ENCODE results near the gene LYPD6. TPM values are rescaled to one million over a fixed set of nuclear protein-coding genes. Genes with fewer than 3 reads are reported as not detected.

Gene LYPD6
- total and polyA plus RNA-seq, 11 donors, result 0.04 to 0.72 (median 0.12) TPM; not detected in 1

- intact Hi-C loops (cut with DNase I), result no loop called here
These were observed 152.7 kb downstream of the LYPD6 start for GRCh38 chr2:149483004-149483605.

GRCh38 chr2:149486664-149487063 lies 156.3 kb downstream of the LYPD6 start:
- Histone ChIP-seq H3K36me3 (no peaks in the 10 kb centered on the region), H3K9me3 (no peaks in the 10 kb centered on the region), H3K27ac (no peak overlapping the region), H3K4me3 (no peak overlapping the region), H3K27me3 (peaks cover 0 to 14% (median 0%) of the 10 kb centered on the region in 9 donors), H3K4me1 (no peaks in the 10 kb centered on the region)
- no peak for DNase-seq
- TF ChIP-seq POLR2A (IDR thresholded peaks at IDR 0.05), result no peak
- TF ChIP-seq, protein P1, sequence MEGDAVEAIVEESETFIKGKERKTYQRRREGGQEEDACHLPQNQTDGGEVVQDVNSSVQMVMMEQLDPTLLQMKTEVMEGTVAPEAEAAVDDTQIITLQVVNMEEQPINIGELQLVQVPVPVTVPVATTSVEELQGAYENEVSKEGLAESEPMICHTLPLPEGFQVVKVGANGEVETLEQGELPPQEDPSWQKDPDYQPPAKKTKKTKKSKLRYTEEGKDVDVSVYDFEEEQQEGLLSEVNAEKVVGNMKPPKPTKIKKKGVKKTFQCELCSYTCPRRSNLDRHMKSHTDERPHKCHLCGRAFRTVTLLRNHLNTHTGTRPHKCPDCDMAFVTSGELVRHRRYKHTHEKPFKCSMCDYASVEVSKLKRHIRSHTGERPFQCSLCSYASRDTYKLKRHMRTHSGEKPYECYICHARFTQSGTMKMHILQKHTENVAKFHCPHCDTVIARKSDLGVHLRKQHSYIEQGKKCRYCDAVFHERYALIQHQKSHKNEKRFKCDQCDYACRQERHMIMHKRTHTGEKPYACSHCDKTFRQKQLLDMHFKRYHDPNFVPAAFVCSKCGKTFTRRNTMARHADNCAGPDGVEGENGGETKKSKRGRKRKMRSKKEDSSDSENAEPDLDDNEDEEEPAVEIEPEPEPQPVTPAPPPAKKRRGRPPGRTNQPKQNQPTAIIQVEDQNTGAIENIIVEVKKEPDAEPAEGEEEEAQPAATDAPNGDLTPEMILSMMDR (IDR thresholded peaks at IDR 0.05), result no peak
- ATAC-seq, result no peak
- intact Hi-C loops (cut with DNase I), result no loop called here
- 79 to 83% (median 82%) methylated on average over 3 of the region's 3 CpGs for WGBS, 4 donors

More at GRCh38 chr2:149483004-149483605, 152.7 kb downstream of the LYPD6 start:
- no peak overlapping the region for H3K27ac ChIP-seq
- no peaks in the 10 kb centered on the region for H3K9me3 ChIP-seq
- H3K36me3 ChIP-seq, result no peaks in the 10 kb centered on the region
- no peaks in the 10 kb centered on the region for H3K4me1 ChIP-seq
- DNase-seq, result no peak
- peaks cover 0 to 14% (median 0%) of the 10 kb centered on the region in 9 donors for H3K27me3 ChIP-seq
- TF ChIP-seq POLR2A (IDR thresholded peaks at IDR 0.05), result no peak
- TF ChIP-seq, protein P1 (IDR thresholded peaks at IDR 0.05), result no peak
- WGBS, 4 donors, result 47 to 54% (median 51%) methylated on average over 4 of the region's 4 CpGs
- ATAC-seq, result no peak
- H3K4me3 ChIP-seq, result no peak overlapping the region

DNA sequence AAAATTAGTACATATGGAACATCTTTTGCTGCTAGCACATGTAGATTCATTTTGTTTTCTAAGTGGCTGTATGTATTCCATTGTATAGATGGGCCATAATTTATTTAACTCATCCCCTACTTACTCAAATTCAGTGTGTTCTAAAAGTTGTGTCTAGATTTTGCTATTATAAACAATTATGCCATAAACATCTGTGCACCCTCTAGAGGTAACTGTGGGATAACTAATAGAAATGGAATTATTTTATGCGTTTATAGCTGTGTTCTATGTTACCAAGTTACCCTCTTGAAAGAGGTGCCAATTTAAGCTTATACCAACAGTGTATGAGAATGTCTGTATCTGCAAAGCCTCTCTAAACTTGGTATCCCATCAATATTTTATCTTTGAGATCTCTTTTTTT lies 156.8 kb downstream of the LYPD6 start:
- intact Hi-C loops (cut with DNase I), result no loop called here
- Histone ChIP-seq H3K27me3 (peaks cover 0 to 12% (median 0%) of the 10 kb centered on the region in 9 donors), H3K4me3 (no peak overlapping the region), H3K36me3 (no peaks in the 10 kb centered on the region), H3K27ac (no peak overlapping the region), H3K4me1 (no peaks in the 10 kb centered on the region), H3K9me3 (no peaks in the 10 kb centered on the region)
- DNase-seq (no peak), ATAC-seq (no peak)
- no peak for TF ChIP-seq POLR2A (IDR thresholded peaks at IDR 0.05)
- WGBS, 4 donors, result 65 to 83% (median 78%) methylated on average over 1 of the region's 1 CpG

DNA sequence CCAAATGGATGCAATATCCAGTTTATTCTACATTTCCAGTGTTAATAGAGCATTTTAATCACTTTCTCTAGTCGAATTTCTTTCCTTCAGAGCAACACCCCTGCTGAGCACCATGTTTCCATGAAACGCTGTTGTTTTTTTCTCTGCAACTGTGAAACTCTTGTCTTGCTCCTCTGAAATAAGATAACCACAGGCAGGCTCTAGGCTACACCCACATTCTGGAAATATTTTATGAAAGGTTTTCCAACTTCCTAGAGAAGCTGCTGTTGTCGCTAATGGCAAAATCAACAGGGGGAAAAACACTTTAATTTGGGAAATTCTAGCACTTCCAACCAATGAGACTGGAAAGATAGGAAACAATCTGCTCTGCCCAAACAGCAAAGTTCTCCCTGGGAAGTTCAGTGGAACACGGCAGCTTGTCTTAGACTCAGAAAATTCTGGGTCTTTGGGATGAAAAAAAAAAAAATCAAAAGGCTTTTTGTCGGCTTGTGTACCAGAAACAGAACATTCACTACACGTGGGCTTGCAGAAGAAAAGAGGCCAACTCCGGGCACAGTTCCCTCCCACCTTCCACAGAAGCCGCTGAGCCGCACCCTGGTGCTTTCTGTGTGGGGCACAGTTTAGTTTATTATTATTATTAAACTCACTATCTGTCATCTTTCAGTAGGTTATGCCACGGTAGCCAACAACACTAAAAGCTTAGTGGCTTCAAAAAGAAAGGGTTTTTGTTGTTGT lies 158.5 kb downstream of the LYPD6 start:
- Histone ChIP-seq H3K27me3 (peaks cover 0 to 10% (median 0%) of the 10 kb centered on the region in 9 donors), H3K36me3 (no peaks in the 10 kb centered on the region), H3K9me3 (no peaks in the 10 kb centered on the region), H3K27ac (no peak overlapping the region), H3K4me1 (no peaks in the 10 kb centered on the region), H3K4me3 (no peak overlapping the region)
- TF ChIP-seq, protein P1 (IDR thresholded peaks at IDR 0.05), result no peak
- no peak for TF ChIP-seq POLR2A (IDR thresholded peaks at IDR 0.05)
- no peak for ATAC-seq
- no peak for DNase-seq
- intact Hi-C loops (cut with DNase I), result no loop called here
- 44 to 55% (median 52%) methylated on average over 10 of the region's 10 CpGs for WGBS, 4 donors
